Measurements from ENCODE around the gene F7. TPM values are rescaled to one million over a fixed set of nuclear protein-coding genes. Genes with fewer than 3 reads are reported as not detected.

Gene F7
- total and polyA plus RNA-seq, 2 donors (not counting 1 experiment from before 2014, with no cell fraction given), result not detected

GRCh38 chr13:113124211-113124970 lies 18.8 kb downstream of the F7 start:
- CTCF ChIA-PET, result no interaction called here
- ATAC-seq (ENCODE audit: low read depth), result no peak
- Histone ChIP-seq H3K27me3 (replicated peaks in 1 of 4; ENCODE audit: control extremely low read depth in 1 of 4, control insufficient read depth in 3 of 4, insufficient read depth in 4 of 4, low read length in 3 of 4) (peaks cover 0 to 4% (median 3%) of the 10 kb centered on the region in 4 experiments), H3K36me3 (replicated peaks in 1 of 2; ENCODE audit: control extremely low read depth in 1 of 2, control insufficient read depth in 1 of 2, extremely low read depth in 1 of 2, insufficient read depth in 2 of 2, low read length in 1 of 2) (no peaks in the 10 kb centered on the region), H2AFZ (ENCODE audit: insufficient read depth, low read depth, low read length, poor library complexity, severe bottlenecking) (no peak overlapping the region), H3K27ac (ENCODE audit: low read length in 2 of 2) (no peak overlapping the region), H4K20me1 (ENCODE audit: control insufficient read depth, insufficient read depth, low read length, poor library complexity, severe bottlenecking) (no peaks in the 10 kb centered on the region), H3K79me2 (ENCODE audit: control insufficient read depth, insufficient read depth, low read length) (no peaks in the 10 kb centered on the region), H3K4me1 (ENCODE audit: control insufficient read depth in 2 of 2, insufficient read depth in 2 of 2, low read length in 2 of 2) (no peaks in the 10 kb centered on the region), H3K9ac (ENCODE audit: low read length) (no peak overlapping the region), H3K9me3 (ENCODE audit: control extremely low read depth in 1 of 3, control insufficient read depth in 2 of 3, insufficient read depth in 1 of 3, low read length in 2 of 3) (peaks cover 0 to under 1% (median 0%) of the 10 kb centered on the region in 3 donors), H3K4me2 (replicated peaks; ENCODE audit: low read depth, low read length, poor library complexity, severe bottlenecking) (no peak overlapping the region), H3K4me3 (ENCODE audit: control extremely low read depth in 1 of 5, extremely low read depth in 1 of 5, insufficient read depth in 1 of 5, low read depth in 2 of 5, low read length in 4 of 5) (no peak overlapping the region)
- intact Hi-C loops (cut with micrococcal nuclease), result no loop called here
- WGBS (ENCODE audit: insufficient coverage), result 98% methylated on average over 14 of the region's 19 CpGs
- TF ChIP-seq EZH2 (IDR thresholded peaks at IDR 0.05; ENCODE audit: borderline replicate concordance, insufficient read depth, low read depth, low read length, poor library complexity, severe bottlenecking), result no peak
- TF ChIP-seq CTCF (IDR thresholded peaks at IDR 0.05), result no peak
- POLR2A ChIA-PET, result no interaction called here
- no peak for DNase-seq
- H3K9me3 Mint-ChIP-seq (ENCODE audit: insufficient read depth), result no peaks in the 10 kb centered on the region
- H3K4me1 Mint-ChIP-seq, result no peaks in the 10 kb centered on the region
- no peak overlapping the region for H3K4me3 Mint-ChIP-seq
- peaks cover 31% of the 10 kb centered on the region for H3K27me3 Mint-ChIP-seq
- no peak overlapping the region for H3K27ac Mint-ChIP-seq

- H3K27me3 ChIP-seq (replicated peaks in 1 of 4; ENCODE audit: control extremely low read depth in 1 of 4, control insufficient read depth in 3 of 4, insufficient read depth in 4 of 4, low read length in 3 of 4), result peaks cover 0 to 17% (median 6%) of the 10 kb centered on the region in 4 experiments
- no peaks in the 10 kb centered on the region for H4K20me1 ChIP-seq (ENCODE audit: control insufficient read depth, insufficient read depth, low read length, poor library complexity, severe bottlenecking)
- H3K4me3 ChIP-seq (ENCODE audit: control extremely low read depth in 1 of 5, extremely low read depth in 1 of 5, insufficient read depth in 1 of 5, low read depth in 2 of 5, low read length in 4 of 5), result no peak overlapping the region
- POLR2A ChIA-PET, result no interaction called here
- no peak overlapping the region for H3K4me2 ChIP-seq (replicated peaks; ENCODE audit: low read depth, low read length, poor library complexity, severe bottlenecking)
- peaks cover 32% of the 10 kb centered on the region for H3K27me3 Mint-ChIP-seq
- H3K36me3 ChIP-seq (replicated peaks in 1 of 2; ENCODE audit: control extremely low read depth in 1 of 2, control insufficient read depth in 1 of 2, extremely low read depth in 1 of 2, insufficient read depth in 2 of 2, low read length in 1 of 2), result no peaks in the 10 kb centered on the region
- H3K9ac ChIP-seq (ENCODE audit: low read length), result no peak overlapping the region
- H3K4me1 Mint-ChIP-seq, result no peaks in the 10 kb centered on the region
- ATAC-seq (ENCODE audit: low read depth) (no peak), DNase-seq (no peak)
- H3K9me3 Mint-ChIP-seq (ENCODE audit: insufficient read depth), result no peaks in the 10 kb centered on the region
- no peak overlapping the region for H3K4me3 Mint-ChIP-seq
- CTCF ChIA-PET, result no interaction called here
- H3K79me2 ChIP-seq (ENCODE audit: control insufficient read depth, insufficient read depth, low read length), result no peaks in the 10 kb centered on the region
- intact Hi-C loops (cut with micrococcal nuclease), result no loop called here
- 92% methylated on average over 16 of the region's 19 CpGs for WGBS (ENCODE audit: insufficient coverage)
- no peak overlapping the region for H3K27ac ChIP-seq (ENCODE audit: low read length in 2 of 2)
- no peaks in the 10 kb centered on the region for H3K4me1 ChIP-seq (ENCODE audit: control insufficient read depth in 2 of 2, insufficient read depth in 2 of 2, low read length in 2 of 2)
- H3K9me3 ChIP-seq (ENCODE audit: control extremely low read depth in 1 of 3, control insufficient read depth in 2 of 3, insufficient read depth in 1 of 3, low read length in 2 of 3), result peaks cover 0 to 10% (median 0%) of the 10 kb centered on the region in 3 donors
- H2AFZ ChIP-seq (ENCODE audit: insufficient read depth, low read depth, low read length, poor library complexity, severe bottlenecking), result no peak overlapping the region
- no peak overlapping the region for H3K27ac Mint-ChIP-seq
- no peak for TF ChIP-seq CTCF (IDR thresholded peaks at IDR 0.05)
- no peak for TF ChIP-seq EZH2 (IDR thresholded peaks at IDR 0.05; ENCODE audit: borderline replicate concordance, insufficient read depth, low read depth, low read length, poor library complexity, severe bottlenecking)
Measured at GRCh38 chr13:113125506-113126264, 20.1 kb downstream of the F7 start.

Measured in B cell (primary cell).